Testis (tissue), 3 donors: ENCODE results near the gene RAB4B. TPM values are rescaled to one million over a fixed set of nuclear protein-coding genes. Genes with fewer than 3 reads are reported as not detected.
A peak's percentile ranks its signal among the peaks of the same experiment; 100 is the strongest.
"Not testable (repeated sequence)": the region's sequence is repeated elsewhere in the genome, so short reads cannot be mapped to it uniquely, and the experiment has no call there.

Experiments
- DNase-seq: peaks from one replicate; pipeline ENCODE4 v3.0.0-alpha.2; 2019
- H3K27ac ChIP-seq, 2 donors: fragments of 200-600 bp; sonication (generic); one replicate each; pipeline ENCODE4 v1.5.1; 2019
- H3K27me3 ChIP-seq: fragments of 200-600 bp; sonication (generic); one replicate; pipeline ENCODE4 v1.5.1; 2019
- H3K36me3 ChIP-seq: fragments of 200-600 bp; sonication (generic); one replicate; pipeline ENCODE4 v1.5.1; 2017; ENCODE audit warnings: low read depth; ENCODE audit errors: missing control alignments
- H3K4me1 ChIP-seq: fragments of 200-600 bp; sonication (generic); one replicate; pipeline ENCODE4 v1.5.1; 2019
- H3K4me3 ChIP-seq, 2 donors: fragments of 200-600 bp; sonication (generic); one replicate each; pipeline ENCODE4 v1.5.1; 2017 to 2019
- H3K9me3 ChIP-seq: fragments of 200-600 bp; sonication (generic); one replicate; pipeline ENCODE4 v1.5.1; 2017
- CTCF ChIP-seq, 3 experiments: fragments of 450-650 bp in 2 of 3; fragments of 200-600 bp in 1 of 3; sonication (generic) in 1 of 3; IDR thresholded peaks; one replicate each; pipeline ENCODE4 v1.5.1; 2016 to 2019; ENCODE audit warnings: antibody characterized with exemption in 3 of 3, mild to moderate bottlenecking in 2 of 3, moderate library complexity in 1 of 3
- POLR2A ChIP-seq: fragments of 450-650 bp; IDR thresholded peaks from one replicate; pipeline ENCODE4 v1.6.1; 2017; ENCODE audit warnings: antibody characterized with exemption, mild to moderate bottlenecking, moderate library complexity
- WGBS, 2 donors: methylation state at CpG; one replicate each; pipeline ENCODE4 v1.1.5; 2018; 5-methylcytosine and 5-hydroxymethylcytosine counted together
- intact Hi-C: fragments of 100-400 bp; cut with DNase I; formaldehyde crosslinking; loops from one replicate; pipeline ENCODE4 v1.15.1; 2023; ENCODE audit warnings: low total_unique reads
- polyA plus RNA-seq: library from polyadenylated mRNA; stranded (reverse); fragments of 350-450 nt; fragmentation: Illumina TruSeq; extraction: RNeasy Lipid Tissue Mini Kit (QIAGEN cat#74804); gene quantifications from one replicate; pipeline ENCODE4 v1.2.3, GENCODE V29; 2014; ENCODE audit warnings: low read depth, low replicate concordance; ENCODE audit not compliant: insufficient read depth
- total RNA-seq, 2 donors: library from RNA; depleted of rRNA; stranded (reverse); fragments of >200 nt; gene quantifications; one replicate each; pipeline ENCODE4 v1.2.3, GENCODE V29; 2016

The RAB4B gene
- total and polyA plus RNA-seq, 3 donors from 2014 or later = 44.7 to 49.3 (median 46.7) TPM

GRCh38 chr19:40813182-40813581 is 35.1 kb downstream of the RAB4B start:
- peak; percentile 57 for DNase-seq
- intact Hi-C loops = no loop called here
- TF ChIP-seq CTCF (IDR thresholded peaks at IDR 0.05) = no peak
- TF ChIP-seq POLR2A = no peak
- Histone ChIP-seq H3K27ac (peak overlapping the region; percentile 33 to 75), H3K27me3 (no peaks in the 10 kb centered on the region), H3K4me1 (peaks cover 37% of the 10 kb centered on the region), H3K36me3 (no peaks in the 10 kb centered on the region), H3K4me3 (no peak overlapping the region), H3K9me3 (no peaks in the 10 kb centered on the region)
- 29 to 32% methylated on average over 4 of the region's 4 CpGs for WGBS, 2 donors

- Histone ChIP-seq H3K36me3 (no peaks in the 10 kb centered on the region), H3K9me3 (no peaks in the 10 kb centered on the region), H3K27me3 (no peaks in the 10 kb centered on the region), H3K4me3 (no peak overlapping the region), H3K27ac (no peak overlapping the region), H3K4me1 (peaks cover 43% of the 10 kb centered on the region)
- WGBS, 2 donors = 70 to 87% methylated on average over 3 to 4 of the region's 4 CpGs
- no peak for DNase-seq
- intact Hi-C loops = loop anchor here (5.0 kb wide), 1 partner anchor 153 kb away; no protein-coding TSS in a partner anchor
- TF ChIP-seq CTCF (IDR thresholded peaks at IDR 0.05) = no peak
- TF ChIP-seq POLR2A = no peak
Observed at GRCh38 chr19:40815223-40815622, 37.2 kb downstream of the RAB4B start.

- intact Hi-C loops = loop anchor here (5.0 kb wide), 1 partner anchor 156 kb away; no protein-coding TSS in a partner anchor
- peaks cover 36% of the 10 kb centered on the region for H3K4me1 ChIP-seq
- H3K9me3 ChIP-seq, H3K36me3 ChIP-seq, H3K4me3 ChIP-seq, H3K27me3 ChIP-seq: not testable (repeated sequence)
- peak in 2 of 3 experiments; percentile 23 to 45 for TF ChIP-seq CTCF (IDR thresholded peaks at IDR 0.05)
- peak; percentile 86 for DNase-seq
- WGBS, 2 donors = 43 to 60% methylated on average over 14 to 24 of the region's 36 CpGs
- H3K27ac ChIP-seq = peak overlapping the region in 1 of 2 donors; percentile 20
Observed at GRCh38 chr19:40818480-40819399, 40.7 kb downstream of the RAB4B start.

GRCh38 chr19:40819479-40820234 is 41.6 kb downstream of the RAB4B start:
- not testable (repeated sequence) for H3K4me3 ChIP-seq, H3K9me3 ChIP-seq, H3K27me3 ChIP-seq, H3K36me3 ChIP-seq
- WGBS, 2 donors = 62 to 66% methylated on average over 6 of the region's 6 CpGs
- Histone ChIP-seq H3K4me1 (peaks cover 39% of the 10 kb centered on the region), H3K27ac (peak overlapping the region in 1 of 2 donors; percentile 20)
- intact Hi-C loops = loop anchor here (5.0 kb wide), 1 partner anchor 157 kb away; no protein-coding TSS in a partner anchor
- TF ChIP-seq CTCF (IDR thresholded peaks at IDR 0.05) = peak; percentile 83 to 94 (median 84)
- peak; percentile 57 for DNase-seq
